Right lobe of liver (tissue), 6 donors: ENCODE data around the gene RAB26. TPM values are rescaled to one million over a fixed set of nuclear protein-coding genes. Genes with fewer than 3 reads are reported as not detected.
"Not testable (repeated sequence)": the region's sequence is repeated elsewhere in the genome, so short reads cannot be mapped to it uniquely, and the experiment has no call there.

ENCODE experiments used
- ATAC-seq, 4 donors: fragments of 200-7000 bp; cut with Tn5 transposase; one replicate each; pipeline ENCODE4 v1.9.1; 2020; ENCODE audit warnings: mild to moderate bottlenecking in 4 of 4, moderate library complexity in 4 of 4
- DNase-seq, 3 donors: peaks; one replicate each; pipeline ENCODE4 v3.0.0-alpha.2; 2020
- H3K27ac ChIP-seq, 3 donors: fragments of 200-600 bp; one replicate each; pipeline ENCODE4 v1.8.0; 2022
- H3K27me3 ChIP-seq, 2 donors: fragments of 200-600 bp; one replicate each; pipeline ENCODE4 v1.8.0; 2022
- H3K36me3 ChIP-seq, 4 donors: fragments of 200-600 bp; sonication (generic) in 1 of 4; one replicate each; pipeline versions ENCODE4 v1.5.1 to v1.8.0; 2017 to 2022; ENCODE audit warnings: control low read depth in 1 of 4
- H3K4me1 ChIP-seq, 4 donors: fragments of 200-600 bp; sonication (generic) in 1 of 4; one replicate each; pipeline versions ENCODE4 v1.5.1 to v1.8.0; 2017 to 2022; ENCODE audit warnings: control low read depth in 1 of 4
- H3K4me3 ChIP-seq, 3 donors: fragments of 200-600 bp; one replicate each; pipeline ENCODE4 v1.8.0; 2022
- H3K9me3 ChIP-seq, 4 donors: fragments of 200-600 bp; sonication (generic) in 1 of 4; one replicate each; pipeline versions ENCODE4 v1.5.1 to v1.8.0; 2017 to 2022; ENCODE audit warnings: control low read depth in 1 of 4
- CTCF ChIP-seq, 4 donors: fragments of 200-600 bp in 3 of 4; fragments of 450-650 bp in 1 of 4; IDR thresholded peaks; one replicate each; pipeline versions ENCODE4 v1.5.1 to v1.8.0; 2016 to 2022; ENCODE audit warnings: antibody characterized with exemption in 4 of 4, mild to moderate bottlenecking in 2 of 4
- POLR2A ChIP-seq: fragments of 450-650 bp; IDR thresholded peaks from one replicate; pipeline ENCODE4 v1.6.1; 2017; ENCODE audit warnings: antibody characterized with exemption, mild to moderate bottlenecking
- WGBS: methylation state at CpG from one replicate; pipeline ENCODE4 v1.1.6; 2018; ENCODE audit warnings: low coverage, low lambda C conversion rate; ENCODE audit not compliant: insufficient coverage; ENCODE audit errors: missing lambda C conversion rate; 5-methylcytosine and 5-hydroxymethylcytosine counted together
- intact Hi-C, 2 donors: fragments of 100-400 bp; cut with DNase I; formaldehyde crosslinking; loops; one replicate each; pipeline versions ENCODE4 v1.11.2 to v1.14.1; 2022
- total RNA-seq, 6 experiments: library from RNA; depleted of rRNA in 2 of 6; stranded (reverse); fragments of >200 nt in 2 of 6; fragmentation: NEBNext Ultra II Directional in 3 of 6; extraction: Animal tissue kit (Norgen Biotek cat#: 25700) in 3 of 6; gene quantifications; one replicate each; pipeline versions ENCODE4 v1.1.0 to v1.2.4, GENCODE V29; 2016 to 2023
- donor health status: DM: no; HTN: yes; CAD: no.
- donor health status: DM: no; HTN: no; CAD: no.
- donor health status: DM: no; HTN: no; CAD: no.
- donor health status: DM: no; HTN: yes; CAD: no.
- donor health status: DM: no; HTN: yes; CAD: no.

Gene RAB26
- total RNA-seq, 6 experiments from 2014 or later = 3.8 to 14.6 (median 8.7) TPM

DNA sequence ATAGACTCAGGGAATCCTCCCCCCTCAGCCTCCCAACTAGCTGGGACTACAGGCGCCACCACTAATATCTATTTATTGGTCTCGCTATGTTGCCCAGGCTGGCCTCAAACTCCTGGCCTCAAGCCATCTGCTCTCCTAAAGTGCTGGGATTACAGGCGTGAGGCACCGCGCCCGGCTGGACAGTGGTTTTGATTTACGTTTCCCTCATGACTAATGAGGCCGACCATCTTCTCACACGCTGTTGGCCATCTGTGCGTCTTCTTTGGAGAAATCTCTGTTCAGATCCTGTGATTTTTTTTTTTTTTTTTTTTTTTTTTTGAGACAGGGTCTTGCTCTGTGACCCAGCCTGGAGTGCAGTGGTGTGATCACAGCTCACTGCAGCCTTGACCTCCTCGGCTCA is 19.2 kb upstream of the RAB26 start:
- H3K4me1 ChIP-seq, H3K9me3 ChIP-seq, intact Hi-C loops, DNase-seq, H3K27me3 ChIP-seq, H3K36me3 ChIP-seq, ATAC-seq, H3K27ac ChIP-seq, H3K4me3 ChIP-seq: not testable (repeated sequence)
- WGBS = 68% methylated on average over 4 of the region's 11 CpGs

DNA sequence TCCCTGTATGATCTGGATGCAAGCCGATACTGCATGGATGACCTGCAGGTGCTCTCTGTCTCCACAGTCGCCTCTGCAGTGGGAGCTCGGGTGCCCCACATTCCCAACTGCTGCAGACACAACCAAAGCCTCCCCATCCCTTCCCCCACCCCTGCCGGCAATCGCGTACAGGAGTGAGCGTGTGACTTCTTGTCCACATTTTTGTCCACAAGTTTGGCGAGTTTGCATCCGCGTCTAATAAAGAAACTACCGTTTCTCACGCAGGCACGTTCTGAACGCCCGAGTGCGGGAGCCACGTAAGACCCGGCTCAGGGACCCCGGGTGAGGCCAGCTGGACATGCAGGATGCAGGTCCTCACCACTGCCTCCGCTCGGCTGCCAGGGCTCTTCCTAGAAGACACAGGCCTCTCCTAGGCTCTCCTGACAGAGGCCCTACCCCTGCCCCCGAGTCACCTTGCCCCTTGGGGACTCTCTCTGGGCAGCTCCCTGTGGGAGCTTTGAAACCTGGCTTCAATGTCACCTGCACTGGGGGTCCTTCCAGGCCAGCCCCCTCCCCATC is 18.5 kb upstream of the RAB26 start:
- H3K4me3 ChIP-seq, DNase-seq, H3K27ac ChIP-seq, H3K9me3 ChIP-seq, H3K4me1 ChIP-seq, intact Hi-C loops, H3K36me3 ChIP-seq, H3K27me3 ChIP-seq, ATAC-seq: not testable (repeated sequence)
- 87% methylated on average over 15 of the region's 22 CpGs for WGBS

GRCh38 chr16:2133797-2134196 is 14.6 kb upstream of the RAB26 start:
- H3K27me3 ChIP-seq, H3K27ac ChIP-seq, H3K4me1 ChIP-seq, H3K36me3 ChIP-seq, H3K9me3 ChIP-seq, DNase-seq, intact Hi-C loops, ATAC-seq, H3K4me3 ChIP-seq: not testable (repeated sequence)
- WGBS = no CpG with 5 or more reads among the region's 12 CpGs

GRCh38 chr16:2135071-2135470 is 13.4 kb upstream of the RAB26 start:
- ATAC-seq, H3K9me3 ChIP-seq, H3K4me1 ChIP-seq, intact Hi-C loops, H3K27me3 ChIP-seq, H3K27ac ChIP-seq, H3K36me3 ChIP-seq: not testable (repeated sequence)
- peak overlapping the region; percentile 38 to 49 (median 44) for H3K4me3 ChIP-seq
- 0% methylated on average over 14 of the region's 42 CpGs for WGBS
- DNase-seq = peak in 1 of 3 donors; percentile 47

- peak within 1 kb of the TSS in 1 of 3 donors; percentile 26 for H3K27ac ChIP-seq
- 0% methylated on average over 14 of the region's 81 CpGs for WGBS
Measured at GRCh38 chr16:2135770-2136490, 12.5 kb upstream of the RAB26 start, which contains the start of gene PKD1. Gene PKD1 (minus strand): TSS chr16:2135898. CDS start chr16:2135689, 209 bp downstream.

DNA sequence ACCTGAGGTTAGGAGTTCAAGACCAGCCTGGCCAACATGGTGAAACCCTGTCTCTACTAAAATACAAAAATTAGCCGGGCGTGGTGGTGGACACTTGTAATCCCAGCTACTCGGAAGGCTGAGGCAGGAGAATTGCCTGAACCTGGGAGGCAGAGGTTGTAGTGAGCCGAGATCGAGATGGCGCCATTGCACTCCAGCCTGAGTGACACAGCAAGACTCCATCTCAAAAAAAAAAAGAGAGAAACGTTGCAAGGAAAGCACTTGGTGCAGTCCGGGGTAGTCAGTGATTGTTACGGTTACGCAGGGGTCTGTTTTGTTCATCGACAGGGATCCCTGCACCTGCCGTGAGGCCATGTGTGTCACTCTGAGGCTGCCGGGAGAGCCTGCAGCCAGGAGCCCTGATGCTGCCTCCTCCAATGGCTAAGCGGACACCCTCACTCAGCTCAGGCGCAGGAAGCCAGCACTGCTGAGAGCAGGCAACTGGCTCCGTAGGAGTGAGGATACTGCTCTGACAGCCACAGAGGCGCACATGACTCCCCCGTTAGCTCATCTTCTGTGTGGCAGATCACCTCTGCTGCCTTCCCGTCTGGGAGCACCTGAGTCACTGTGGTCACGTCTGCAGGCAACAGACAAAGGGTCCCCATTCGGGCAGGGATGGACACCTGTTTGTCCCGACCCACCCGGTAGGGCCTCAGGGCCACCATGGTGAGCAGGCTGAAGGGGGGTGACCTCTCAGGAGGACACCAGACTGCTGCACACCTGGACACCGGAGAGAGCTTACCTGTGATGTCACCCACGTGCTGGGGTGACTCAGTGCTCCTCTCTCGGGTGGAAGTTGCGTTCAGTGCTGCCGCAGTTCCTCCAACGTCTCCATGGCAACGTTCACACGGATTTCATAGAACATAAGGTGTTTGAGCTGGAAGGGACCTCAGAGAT is 5.2 kb upstream of the RAB26 start:
- Histone ChIP-seq H3K4me3 (no peak overlapping the region), H3K4me1 (peaks cover 0 to 18% (median 9%) of the 10 kb centered on the region in 4 donors), H3K36me3 (no peaks in the 10 kb centered on the region), H3K27ac (no peak overlapping the region), H3K9me3 (no peaks in the 10 kb centered on the region), H3K27me3 (no peaks in the 10 kb centered on the region)
- WGBS = 76% methylated on average over 14 of the region's 31 CpGs
- intact Hi-C loops = no loop called here
- ATAC-seq (no peak), DNase-seq (peak in 1 of 3 donors; percentile 18)
- TF ChIP-seq POLR2A (no peak), CTCF (IDR thresholded peaks at IDR 0.05) (no peak)

More at GRCh38 chr16:2135770-2136490, 12.5 kb upstream of the RAB26 start, which contains the start of gene PKD1:
- DNase-seq (peak; percentile 98 to 99 (median 98)), ATAC-seq (peak; percentile 63 to 83 (median 74))
- intact Hi-C loops, H3K9me3 ChIP-seq, H3K27me3 ChIP-seq, H3K36me3 ChIP-seq: not testable (repeated sequence)
- peak within 1 kb of the TSS; percentile 38 to 49 (median 44) for H3K4me3 ChIP-seq
- peaks cover 0 to 12% (median 3%) of the 10 kb centered on the region in 4 donors for H3K4me1 ChIP-seq
- TF ChIP-seq POLR2A = peak; percentile 49
